ENCODE measurements around the gene AFAP1. TPM values are rescaled to one million over a fixed set of nuclear protein-coding genes. Genes with fewer than 3 reads are reported as not detected.
A peak's percentile ranks its signal among the peaks of the same experiment; 100 is the strongest.

The AFAP1 gene
- total and polyA plus RNA-seq, 2 donors (not counting 3 experiments of a cell fraction or from before 2014, with no cell fraction given), result 32.3 to 103 TPM

DNA sequence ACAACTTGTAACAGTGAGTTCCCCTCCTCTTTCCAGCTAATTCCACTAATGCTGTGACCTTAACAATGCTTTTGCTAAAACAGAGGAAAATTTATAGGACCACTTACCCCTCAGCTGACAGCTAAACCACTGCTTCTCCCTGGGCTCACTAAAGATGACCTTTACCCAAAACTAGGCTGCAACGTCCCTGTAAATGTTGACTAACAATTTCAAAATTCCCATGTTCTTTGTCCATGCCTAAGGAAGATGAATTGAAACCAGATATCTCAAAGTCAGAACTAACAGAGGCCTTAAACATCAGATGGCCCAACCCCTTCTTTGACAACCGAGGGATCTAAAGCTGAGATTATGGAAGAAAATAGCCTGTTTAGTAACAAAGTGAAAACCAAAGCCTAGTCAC is 32.5 kb downstream of the AFAP1 start:
- dilution Hi-C loops (cut with MboI; ENCODE audit: extremely low pct_ligation_motif_present, low sequenced_read_pairs) (no loop called here), intact Hi-C loops (cut with micrococcal nuclease) (no loop called here)
- Histone ChIP-seq H3K79me2 (ENCODE audit: control insufficient read depth, insufficient read depth, low read length) (peaks cover 100% of the 10 kb centered on the region), H3K9ac (replicated peaks; ENCODE audit: extremely low read depth, insufficient read depth, low read length) (peak overlapping the region; percentile 25), H3K4me3 (replicated peaks in 1 of 3; ENCODE audit: insufficient read depth in 1 of 3, low read depth in 1 of 3, low read length in 3 of 3) (no peak overlapping the region), H3K27me3 (ENCODE audit: control insufficient read depth in 2 of 2, insufficient read depth in 2 of 2, low read length in 2 of 2) (no peaks in the 10 kb centered on the region), H3K4me1 (ENCODE audit: control insufficient read depth, extremely low read depth, insufficient read depth, low read length) (peaks cover 97% of the 10 kb centered on the region), H4K20me1 (replicated peaks; ENCODE audit: control insufficient read depth, extremely low read depth, insufficient read depth, low read length) (peaks cover 6% of the 10 kb centered on the region), H3K27ac (ENCODE audit: insufficient read depth, low read depth, low read length) (peak overlapping the region; percentile 31), H3K36me3 (ENCODE audit: control insufficient read depth in 2 of 2, extremely low read depth in 1 of 2, insufficient read depth in 2 of 2, low read length in 2 of 2) (no peaks in the 10 kb centered on the region), H2AFZ (ENCODE audit: low read depth, low read length) (no peak overlapping the region), H3K9me3 (replicated peaks; ENCODE audit: control insufficient read depth, insufficient read depth, low read length) (no peaks in the 10 kb centered on the region), H3K4me2 (ENCODE audit: insufficient read depth, low read length) (peak overlapping the region; percentile 31), H3K9me1 (replicated peaks; ENCODE audit: control insufficient read depth, extremely low read depth, insufficient read depth, low read length) (peaks cover 4% of the 10 kb centered on the region)
- FAIRE-seq (peak; percentile 18), DNase-seq (ENCODE audit: low read depth, low spot score) (no peak)
- ChIA-PET CTCF (interaction anchor here (0.8 to 4.3 kb wide), 8 partner anchors 12 to 105 kb away, joined by 3 to 20 read pairs (median 4); partner anchors contain the start of gene AFAP1), POLR2A (no interaction called here)
- TF ChIP-seq GATA2 (IDR thresholded peaks at IDR 0.05; ENCODE audit: insufficient read depth, insufficient read length, low read depth, low read length) (no peak), EZH2 (IDR thresholded peaks at IDR 0.05; ENCODE audit: borderline replicate concordance, low read depth, low read length, severe bottlenecking) (no peak), JUN (IDR thresholded peaks at IDR 0.05; ENCODE audit: borderline replicate concordance, insufficient read depth, insufficient read length, low read depth) (no peak)
- TF ChIP-seq, protein P1, sequence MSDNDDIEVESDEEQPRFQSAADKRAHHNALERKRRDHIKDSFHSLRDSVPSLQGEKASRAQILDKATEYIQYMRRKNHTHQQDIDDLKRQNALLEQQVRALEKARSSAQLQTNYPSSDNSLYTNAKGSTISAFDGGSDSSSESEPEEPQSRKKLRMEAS (IDR thresholded peaks at IDR 0.05; ENCODE audit: insufficient read depth, insufficient read length), result no peak
- no TSS peak for BruUV-seq (replicated peaks)

DNA sequence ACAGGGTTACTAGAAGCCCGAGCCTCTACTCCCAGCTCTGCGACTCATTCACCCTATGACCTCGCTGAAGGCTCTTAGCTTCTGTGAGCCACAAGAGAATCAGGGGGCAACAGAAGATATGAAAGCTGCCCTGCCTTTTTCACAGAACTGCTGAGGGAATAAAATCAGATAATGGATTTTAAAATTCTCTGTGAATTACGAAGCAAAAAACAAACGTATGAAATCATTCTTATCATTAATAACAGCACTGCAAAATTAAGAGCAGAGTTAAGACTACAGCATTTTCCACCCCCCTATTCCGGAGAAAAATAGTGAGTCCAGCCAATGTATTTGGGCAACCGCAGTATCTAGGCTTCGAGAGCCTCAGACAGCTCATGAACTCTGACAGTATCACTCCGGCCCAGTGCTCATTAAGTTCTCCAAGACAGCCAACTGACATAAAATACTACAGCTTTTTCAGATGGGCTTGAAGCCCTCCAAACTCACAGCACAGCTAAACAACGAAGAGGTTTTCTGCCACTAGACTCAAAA is 33.4 kb downstream of the AFAP1 start:
- H3K9ac ChIP-seq (replicated peaks; ENCODE audit: extremely low read depth, insufficient read depth, low read length), result peak overlapping the region; percentile 1
- peak overlapping the region; percentile 14 for H3K4me2 ChIP-seq (ENCODE audit: insufficient read depth, low read length)
- no peaks in the 10 kb centered on the region for H3K9me1 ChIP-seq (replicated peaks; ENCODE audit: control insufficient read depth, extremely low read depth, insufficient read depth, low read length)
- no peak overlapping the region for H3K4me3 ChIP-seq (replicated peaks in 1 of 3; ENCODE audit: insufficient read depth in 1 of 3, low read depth in 1 of 3, low read length in 3 of 3)
- H3K4me1 ChIP-seq (ENCODE audit: control insufficient read depth, extremely low read depth, insufficient read depth, low read length), result peaks cover 94% of the 10 kb centered on the region
- BruUV-seq (replicated peaks), result no TSS peak
- FAIRE-seq, result peak; percentile 49
- no peaks in the 10 kb centered on the region for H3K27me3 ChIP-seq (ENCODE audit: control insufficient read depth in 2 of 2, insufficient read depth in 2 of 2, low read length in 2 of 2)
- intact Hi-C loops (cut with micrococcal nuclease), result no loop called here
- H2AFZ ChIP-seq (ENCODE audit: low read depth, low read length), result no peak overlapping the region
- POLR2A ChIA-PET, result interaction anchor here (1.1 kb wide), 1 partner anchor 34 kb away, joined by 5 read pairs; the partner anchor contains the start of gene AFAP1
- peak; percentile 66 for DNase-seq (ENCODE audit: low read depth, low spot score)
- peaks cover 100% of the 10 kb centered on the region for H3K79me2 ChIP-seq (ENCODE audit: control insufficient read depth, insufficient read depth, low read length)
- peaks cover 3% of the 10 kb centered on the region for H4K20me1 ChIP-seq (replicated peaks; ENCODE audit: control insufficient read depth, extremely low read depth, insufficient read depth, low read length)
- no peaks in the 10 kb centered on the region for H3K36me3 ChIP-seq (ENCODE audit: control insufficient read depth in 2 of 2, extremely low read depth in 1 of 2, insufficient read depth in 2 of 2, low read length in 2 of 2)
- TF ChIP-seq FOS (IDR thresholded peaks at IDR 0.05; ENCODE audit: borderline replicate concordance, insufficient read depth, low read length) (no peak), EZH2 (IDR thresholded peaks at IDR 0.05; ENCODE audit: borderline replicate concordance, low read depth, low read length, severe bottlenecking) (no peak), POLR2AphosphoS5 (IDR thresholded peaks at IDR 0.05; ENCODE audit: insufficient read depth, low read depth, low read length) (peak; percentile 11), MYC (IDR thresholded peaks at IDR 0.05; ENCODE audit: low read depth, low read length) (no peak), GATA2 (IDR thresholded peaks at IDR 0.05; ENCODE audit: insufficient read depth, insufficient read length, low read depth, low read length) (peak; percentile 61), JUN (IDR thresholded peaks at IDR 0.05; ENCODE audit: borderline replicate concordance, insufficient read depth, insufficient read length, low read depth) (no peak), POLR2A (IDR thresholded peaks at IDR 0.05; ENCODE audit: low read depth, low read length) (no peak)
- TF ChIP-seq, protein P1 (IDR thresholded peaks at IDR 0.05; ENCODE audit: insufficient read depth, insufficient read length), result no peak
- TF ChIP-seq, protein P2, sequence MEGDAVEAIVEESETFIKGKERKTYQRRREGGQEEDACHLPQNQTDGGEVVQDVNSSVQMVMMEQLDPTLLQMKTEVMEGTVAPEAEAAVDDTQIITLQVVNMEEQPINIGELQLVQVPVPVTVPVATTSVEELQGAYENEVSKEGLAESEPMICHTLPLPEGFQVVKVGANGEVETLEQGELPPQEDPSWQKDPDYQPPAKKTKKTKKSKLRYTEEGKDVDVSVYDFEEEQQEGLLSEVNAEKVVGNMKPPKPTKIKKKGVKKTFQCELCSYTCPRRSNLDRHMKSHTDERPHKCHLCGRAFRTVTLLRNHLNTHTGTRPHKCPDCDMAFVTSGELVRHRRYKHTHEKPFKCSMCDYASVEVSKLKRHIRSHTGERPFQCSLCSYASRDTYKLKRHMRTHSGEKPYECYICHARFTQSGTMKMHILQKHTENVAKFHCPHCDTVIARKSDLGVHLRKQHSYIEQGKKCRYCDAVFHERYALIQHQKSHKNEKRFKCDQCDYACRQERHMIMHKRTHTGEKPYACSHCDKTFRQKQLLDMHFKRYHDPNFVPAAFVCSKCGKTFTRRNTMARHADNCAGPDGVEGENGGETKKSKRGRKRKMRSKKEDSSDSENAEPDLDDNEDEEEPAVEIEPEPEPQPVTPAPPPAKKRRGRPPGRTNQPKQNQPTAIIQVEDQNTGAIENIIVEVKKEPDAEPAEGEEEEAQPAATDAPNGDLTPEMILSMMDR (IDR thresholded peaks at IDR 0.05; ENCODE audit: extremely low read depth in 1 of 2, insufficient read depth in 1 of 2, low read depth in 1 of 2, low read length in 2 of 2), result no peak
- CTCF ChIA-PET, result interaction anchor here (0.6 to 4.3 kb wide), 10 partner anchors 11 to 102 kb away, joined by 3 to 20 read pairs (median 4); partner anchors contain the start of gene AFAP1
- H3K27ac ChIP-seq (ENCODE audit: insufficient read depth, low read depth, low read length), result peak overlapping the region; percentile 75
- H3K9me3 ChIP-seq (replicated peaks; ENCODE audit: control insufficient read depth, insufficient read depth, low read length), result no peaks in the 10 kb centered on the region
- dilution Hi-C loops (cut with MboI; ENCODE audit: extremely low pct_ligation_motif_present, low sequenced_read_pairs), result no loop called here
